ENCODE measurements around the gene AFAP1.

The AFAP1 gene

DNA sequence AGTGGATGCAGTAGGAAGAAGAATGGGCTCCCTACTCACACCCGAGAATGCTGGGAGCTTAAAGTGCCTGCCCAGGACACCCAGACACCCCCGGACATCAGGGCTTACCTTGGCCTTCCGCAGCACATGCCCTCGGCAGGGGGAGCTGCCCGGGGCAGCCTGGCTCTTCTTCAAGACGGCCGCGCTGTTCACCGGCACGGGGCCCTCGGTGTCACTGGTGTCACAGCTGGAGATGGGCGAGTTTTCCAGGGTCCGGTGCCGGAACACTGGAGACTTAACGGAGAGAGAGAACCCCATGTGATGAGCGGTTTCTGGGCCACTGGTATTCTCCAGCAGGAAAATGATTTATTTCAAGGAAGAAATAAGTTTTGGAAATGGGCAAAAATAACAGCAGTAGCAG, 170.9 kb downstream of the AFAP1 start:
- DNase-seq: no peak

GRCh38 chr4:7767966-7768365, 171.7 kb downstream of the AFAP1 start:
- DNase-seq (no peak), ATAC-seq (no peak)

More for the DNA sequence above, 170.9 kb downstream of the AFAP1 start:
- ATAC-seq: no peak

DNA sequence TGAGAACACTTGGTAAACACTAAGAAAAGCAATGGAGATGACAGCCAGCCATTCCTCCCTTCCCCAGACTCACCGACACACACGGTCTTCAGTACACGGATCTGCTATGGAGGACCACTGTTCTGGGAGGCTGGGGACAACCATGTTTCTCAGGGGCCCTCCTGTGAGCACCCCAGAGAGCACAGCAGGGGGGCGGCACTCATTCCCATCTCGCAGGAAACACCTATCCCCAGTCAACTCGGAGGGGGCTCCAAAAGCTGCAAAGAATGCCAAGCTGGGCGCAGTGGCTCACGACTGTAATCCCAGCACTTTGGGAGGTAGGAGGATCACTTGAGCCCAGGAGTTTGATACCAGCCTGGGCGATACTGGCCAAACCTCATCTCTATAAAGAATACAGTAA, 172.1 kb downstream of the AFAP1 start:
- DNase-seq (no peak), ATAC-seq (no peak)

GRCh38 chr4:7766661-7767345, 172.9 kb downstream of the AFAP1 start:
- DNase-seq (no peak), ATAC-seq (no peak)

DNA sequence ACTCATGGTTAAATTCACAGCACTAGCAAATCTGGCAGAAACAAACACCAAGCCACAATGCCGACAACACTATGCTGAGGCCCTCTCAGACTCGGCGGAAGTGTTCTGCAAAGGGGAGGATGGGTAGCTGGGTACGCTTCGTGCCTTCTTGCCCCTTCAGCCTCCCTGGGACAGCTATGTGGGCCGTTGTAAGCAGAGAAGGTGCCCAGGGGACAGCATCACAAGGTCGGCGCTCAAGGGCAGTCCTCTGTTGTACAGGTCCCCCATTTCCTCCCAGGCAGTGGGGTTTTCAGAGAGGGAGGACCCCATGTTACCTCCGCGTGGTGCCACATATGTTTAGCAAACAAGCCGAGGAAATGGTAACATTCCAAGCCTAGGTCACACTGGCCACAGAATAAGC, 173.6 kb downstream of the AFAP1 start:
- DNase-seq (no peak), ATAC-seq (no peak)

GRCh38 chr4:7765666-7766065, 174.0 kb downstream of the AFAP1 start:
- ATAC-seq (no peak), DNase-seq (no peak)

DNA sequence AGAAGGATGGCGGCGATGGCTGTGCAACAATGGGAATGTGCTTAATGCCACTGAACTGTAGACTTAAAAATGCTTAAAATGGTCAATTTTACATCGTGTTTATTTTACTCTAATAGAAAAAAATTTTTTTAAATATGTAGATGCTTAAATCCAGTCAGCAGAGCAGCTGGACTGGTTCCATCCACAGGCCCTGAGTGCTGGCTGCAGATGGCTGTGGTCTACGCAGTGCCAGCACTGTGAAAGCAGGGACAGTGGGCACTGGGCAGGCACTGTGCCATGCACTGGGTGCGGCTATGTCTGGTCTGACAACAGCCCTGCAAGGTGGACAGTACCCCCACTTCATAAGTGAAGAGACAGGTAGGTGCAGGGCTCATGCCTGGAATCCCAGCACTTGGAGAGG, 175.2 kb downstream of the AFAP1 start:
- no peak for ATAC-seq
- DNase-seq: no peak

DNA sequence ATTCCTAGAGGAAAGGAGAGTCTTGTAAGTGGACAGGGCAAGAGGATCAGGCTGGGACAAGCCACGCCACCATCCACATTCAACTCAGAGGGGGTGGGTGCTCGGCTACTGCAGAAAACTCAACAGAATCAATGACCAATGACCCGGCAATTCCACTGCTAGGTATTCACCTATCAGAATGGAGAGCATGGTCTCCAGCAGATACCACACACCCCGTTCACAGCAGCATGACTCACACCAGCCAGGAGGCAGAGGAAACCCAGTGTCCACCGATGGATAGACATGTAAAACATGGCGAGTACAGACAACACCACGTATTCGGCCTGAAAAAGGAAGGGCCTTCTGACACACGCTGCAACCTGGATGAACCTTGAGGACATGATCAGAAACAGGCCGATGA, 175.9 kb downstream of the AFAP1 start:
- ATAC-seq: no peak
- DNase-seq: no peak

DNA sequence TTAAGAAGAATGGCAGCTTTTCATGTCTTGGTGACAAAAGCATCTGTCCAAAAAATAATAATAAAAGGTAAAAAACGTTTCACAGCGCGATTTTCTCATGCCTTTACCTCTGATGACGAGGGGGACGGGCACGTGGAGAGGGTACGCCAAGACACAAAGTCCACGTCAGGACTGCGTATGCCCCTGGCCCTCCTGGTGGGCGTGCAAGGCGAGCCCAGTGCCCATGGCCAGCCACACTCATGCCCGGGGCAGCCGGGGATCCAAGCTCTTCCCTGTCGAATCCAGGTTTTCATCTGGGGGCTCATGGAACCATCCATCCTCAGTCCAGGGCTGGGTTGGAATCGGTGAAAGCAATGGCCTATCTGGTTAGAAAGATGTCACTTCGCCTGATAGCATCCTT, 176.6 kb downstream of the AFAP1 start:
- no peak for ATAC-seq
- no peak for DNase-seq

DNA sequence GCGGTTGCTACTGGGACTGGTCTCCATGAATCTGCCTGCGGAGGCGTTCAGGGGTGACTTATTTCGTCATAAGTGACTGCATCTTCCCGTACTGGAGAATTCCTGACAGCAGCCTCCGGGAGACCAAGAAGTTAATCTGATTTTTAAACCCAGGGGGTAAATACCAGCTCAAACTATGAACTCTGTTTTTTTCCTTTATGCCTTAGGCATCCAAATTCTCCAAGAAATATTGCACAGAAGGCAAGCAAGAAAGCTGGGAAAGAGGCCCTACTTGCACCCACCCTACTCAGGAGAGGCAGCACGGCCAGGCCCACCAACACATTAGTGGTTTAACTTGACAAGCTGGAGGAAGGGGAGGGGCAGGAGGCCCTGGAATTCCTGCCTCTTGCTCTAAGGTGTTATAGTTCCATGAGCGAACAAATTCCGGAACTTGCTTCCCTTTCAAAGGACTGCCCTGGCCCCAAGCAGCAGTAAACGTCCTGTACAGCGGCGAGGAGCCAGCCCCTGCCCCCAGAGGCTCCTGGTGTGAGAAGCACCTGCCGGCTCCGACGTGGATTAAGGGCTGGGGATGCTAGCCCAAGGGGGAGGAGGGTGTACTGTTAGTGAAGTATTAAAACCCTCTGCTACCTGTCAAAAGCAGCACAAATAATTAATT, 177.2 kb downstream of the AFAP1 start:
- DNase-seq (no peak), ATAC-seq (no peak)

GRCh38 chr4:7761720-7762119, 177.9 kb downstream of the AFAP1 start:
- DNase-seq (peak; percentile 66), ATAC-seq (peak; percentile 42)

DNA sequence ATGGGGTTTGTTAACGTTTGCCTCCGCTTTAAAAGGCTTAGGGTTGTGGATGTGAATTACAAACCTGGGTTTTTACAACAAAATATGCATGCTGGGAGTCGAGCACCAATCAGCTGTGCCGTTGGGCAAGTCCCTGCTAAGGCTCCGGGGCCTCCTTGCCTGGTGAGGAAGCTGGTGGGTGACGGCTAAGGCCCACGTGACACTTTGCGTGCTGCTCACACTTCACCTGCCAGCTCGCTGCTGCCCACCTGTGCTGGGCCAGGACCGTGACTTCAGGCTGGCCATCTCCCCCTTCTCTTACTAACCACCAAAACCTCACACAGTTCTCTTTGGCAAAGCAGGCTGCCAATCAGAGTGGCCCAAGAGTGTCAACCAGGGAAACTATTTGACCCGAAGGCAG, 178.3 kb downstream of the AFAP1 start:
- ATAC-seq (no peak), DNase-seq (no peak)

DNA sequence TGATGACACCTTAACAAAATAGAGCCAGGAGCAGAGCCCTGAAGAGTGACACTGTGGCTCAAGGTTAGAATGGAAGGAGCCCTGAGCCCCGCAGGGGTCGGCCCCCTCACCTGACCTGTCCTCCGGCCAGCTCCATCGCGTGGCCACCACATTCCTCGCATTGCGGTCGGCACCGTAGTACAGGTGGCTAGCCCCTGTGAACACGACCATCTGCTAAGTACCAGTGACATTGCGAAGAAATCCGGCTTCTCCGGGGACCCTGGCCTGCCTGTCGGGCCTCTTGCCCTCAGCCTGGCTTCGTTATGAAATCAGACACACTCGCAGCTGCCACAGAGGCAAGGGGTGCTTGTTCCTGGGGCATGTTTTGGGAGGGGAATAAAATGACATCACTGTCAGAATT, 179.0 kb downstream of the AFAP1 start:
- ATAC-seq (no peak), DNase-seq (no peak)

DNA sequence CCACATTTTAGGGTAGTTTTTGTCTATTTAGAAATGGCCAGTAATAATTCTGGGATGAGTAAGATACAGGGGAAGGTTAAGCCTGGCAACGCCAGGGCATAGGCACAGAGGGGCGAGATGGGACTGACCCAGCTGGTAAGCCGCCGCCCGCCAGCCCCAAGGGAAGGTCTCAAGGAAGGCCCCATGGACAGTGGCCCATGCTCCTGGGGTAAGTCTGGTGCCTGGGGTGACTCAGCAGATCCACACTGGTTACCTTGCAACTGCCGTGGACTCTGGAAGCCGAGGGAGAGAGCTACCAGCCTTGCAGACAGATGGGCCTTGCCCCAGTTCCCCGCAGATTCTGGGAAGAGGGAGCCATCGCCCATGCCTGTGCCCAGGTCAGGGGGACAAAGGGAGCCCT, 179.4 kb downstream of the AFAP1 start:
- ATAC-seq (no peak), DNase-seq (no peak)

- ATAC-seq (peak; percentile 2), DNase-seq (no peak)
These were observed 180.0 kb downstream of the AFAP1 start for GRCh38 chr4:7759635-7760034.

GRCh38 chr4:7759216-7759615, 180.4 kb downstream of the AFAP1 start:
- peak; percentile 63 for DNase-seq
- peak; percentile 80 for ATAC-seq

DNA sequence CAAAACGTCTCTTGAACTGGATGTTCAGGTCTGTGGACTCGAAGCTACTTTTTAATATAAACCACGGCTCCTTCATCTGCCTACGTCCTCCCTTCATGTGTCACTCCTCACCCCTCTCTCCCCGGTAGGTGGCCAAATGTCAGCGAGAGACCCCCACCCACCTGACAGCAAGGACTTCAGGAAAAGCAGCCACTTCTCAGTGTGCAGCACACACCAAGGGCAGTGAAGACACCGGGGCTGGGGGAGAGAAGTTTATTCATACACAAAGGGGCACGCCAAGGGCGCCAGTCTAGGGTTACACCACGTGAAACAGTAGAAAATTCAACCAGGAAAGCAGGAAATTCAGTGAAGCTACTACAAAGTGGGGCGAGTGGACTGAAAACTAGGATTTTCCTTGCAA, 181.2 kb downstream of the AFAP1 start:
- no peak for DNase-seq
- ATAC-seq: no peak

DNA sequence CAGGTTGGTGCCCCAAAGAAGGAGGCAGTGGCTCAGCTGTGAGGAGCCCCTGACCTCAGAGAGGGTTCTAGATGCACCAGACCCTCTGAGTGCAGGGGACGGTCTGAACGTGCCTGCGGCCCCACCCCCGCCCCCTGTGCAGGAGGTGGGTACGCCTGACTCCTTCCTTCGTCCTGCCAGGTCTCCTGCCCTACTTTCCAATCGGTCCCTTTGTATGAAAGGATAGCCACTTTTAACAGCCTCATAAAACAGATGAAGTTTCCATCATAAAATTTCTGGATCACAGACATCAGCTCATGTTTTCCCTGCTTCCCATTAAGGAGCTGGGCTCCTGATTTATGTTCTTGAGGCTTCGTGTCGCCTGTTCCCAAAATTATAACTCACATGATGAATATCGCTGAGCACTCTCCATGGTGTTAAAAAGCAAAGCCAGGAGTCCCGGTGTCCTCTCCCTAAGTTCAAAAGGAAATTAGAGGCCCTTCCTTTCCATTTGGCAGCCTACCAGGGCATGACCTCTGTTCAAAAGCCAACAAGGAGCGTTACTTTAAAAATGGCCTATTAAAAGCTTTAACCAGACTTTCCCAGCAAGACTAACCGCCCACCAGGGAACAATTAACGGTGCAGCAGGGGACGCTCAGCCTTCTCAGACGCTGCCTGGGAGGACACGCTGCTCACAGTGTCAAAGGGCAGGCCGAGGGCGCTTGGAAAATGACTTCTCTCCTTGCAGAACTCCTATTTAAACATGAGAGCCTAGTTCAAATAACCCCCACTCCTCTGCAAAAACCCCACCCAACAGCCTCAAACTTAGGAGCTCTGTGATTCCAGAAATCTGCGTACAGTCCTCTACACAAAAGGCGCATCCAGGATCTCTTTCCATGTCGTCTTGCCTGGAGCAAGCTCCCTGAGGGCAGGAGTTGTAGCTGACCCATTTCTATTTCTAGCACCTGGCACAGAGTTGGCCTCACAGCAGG, 181.9 kb downstream of the AFAP1 start:
- ATAC-seq (no peak), DNase-seq (no peak)

GRCh38 chr4:7756561-7757355, 182.9 kb downstream of the AFAP1 start:
- ATAC-seq: no peak
- no peak for DNase-seq

- no peak for DNase-seq
- no peak for ATAC-seq
These were observed 183.6 kb downstream of the AFAP1 start for GRCh38 chr4:7756071-7756470.

DNA sequence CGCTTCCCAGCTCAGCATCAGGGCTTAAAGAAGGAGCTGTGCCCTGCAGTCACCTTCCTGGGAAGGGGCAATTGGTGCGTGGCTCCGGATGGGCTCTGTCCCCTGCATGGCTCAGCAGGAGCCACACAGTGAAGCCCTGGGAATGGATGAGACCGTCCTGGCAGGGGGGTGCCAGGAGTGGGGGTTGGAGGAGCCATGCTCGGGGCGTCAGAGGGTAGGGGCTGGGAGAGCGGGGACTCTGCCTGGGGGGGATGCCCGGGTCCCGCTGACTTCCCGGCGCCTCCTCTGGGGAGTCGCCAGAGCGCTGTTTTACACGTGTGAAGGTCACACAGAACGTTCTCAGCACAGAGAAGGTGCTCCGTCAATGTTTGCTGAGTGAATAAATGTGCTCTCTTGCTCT, 184.1 kb downstream of the AFAP1 start:
- ATAC-seq (no peak), DNase-seq (no peak)

DNA sequence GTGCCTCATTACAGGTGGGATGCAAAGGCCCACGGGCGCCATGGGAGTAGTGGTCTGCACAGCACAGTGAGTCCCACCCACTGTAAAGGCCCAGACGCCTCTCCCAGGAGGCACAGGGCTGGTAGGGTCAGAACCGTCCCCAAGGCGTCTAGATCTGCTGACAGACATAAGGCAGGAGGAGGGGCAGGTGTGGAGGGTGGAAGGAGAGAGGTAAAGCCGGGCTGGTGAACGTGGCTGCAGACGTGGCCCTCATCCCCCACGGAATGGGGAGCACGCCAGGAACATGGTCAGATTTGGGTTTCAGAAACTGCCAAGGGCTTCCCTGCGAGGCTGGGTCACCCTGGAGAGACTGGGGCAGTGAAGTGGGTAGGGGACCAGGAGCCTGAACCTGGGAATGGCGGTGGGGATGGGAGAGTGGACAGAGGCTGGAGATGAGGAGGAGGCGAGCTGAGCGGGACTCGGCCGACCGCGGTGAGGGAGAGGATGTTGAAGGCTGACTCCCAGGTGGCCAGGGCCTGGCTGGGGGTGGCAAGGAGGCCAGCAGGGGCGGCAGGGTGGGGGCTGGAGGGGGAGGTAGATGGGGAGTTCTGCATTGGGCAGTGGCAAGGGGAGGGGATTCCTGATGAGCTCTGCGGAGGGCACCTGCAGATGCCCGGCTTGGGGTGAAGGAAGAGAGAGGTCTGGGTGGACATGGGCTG, 184.9 kb downstream of the AFAP1 start:
- ATAC-seq: no peak
- no peak for DNase-seq
